Lower leg skin (tissue), 4 donors: Measurements from ENCODE around the gene TNFRSF17. TPM values are rescaled to one million over a fixed set of nuclear protein-coding genes. Genes with fewer than 3 reads are reported as not detected.

Source experiments
- DNase-seq, 2 donors: peaks; one replicate each; pipeline ENCODE4 v3.0.0-alpha.2; 2019; ENCODE audit warnings: low spot score in 2 of 2
- H3K4me3 ChIP-seq: fragments of 200-600 bp; sonication (generic); 2 replicates; pipeline ENCODE4 v1.5.1; 2017; ENCODE audit warnings: mild to moderate bottlenecking, low read depth; ENCODE audit not compliant: poor library complexity, severe bottlenecking
- POLR2A ChIP-seq, 2 donors: fragments of 450-650 bp; IDR thresholded peaks; one replicate each; pipeline ENCODE4 v1.6.1; 2016 to 2017; ENCODE audit warnings: antibody characterized with exemption in 2 of 2, mild to moderate bottlenecking in 1 of 2, moderate library complexity in 1 of 2
- WGBS, 2 donors: methylation state at CpG; one replicate each; pipeline ENCODE4 v1.1.5; 2018; 5-methylcytosine and 5-hydroxymethylcytosine counted together
- intact Hi-C: fragments of 100-400 bp; cut with DNase I; formaldehyde crosslinking; loops from one replicate; pipeline ENCODE4 v1.15.0; 2023; ENCODE audit warnings: low total_unique reads
- total RNA-seq, 4 donors: library from RNA; depleted of rRNA; stranded (reverse); fragments of >200 nt; gene quantifications; one replicate each; pipeline ENCODE4 v1.1.0, GENCODE V29; 2016
- TF ChIP-seq, protein P1 (sequence below), 3 donors: fragments of 450-650 bp; IDR thresholded peaks; one replicate each; pipeline ENCODE4 v1.5.1; 2016; ENCODE audit warnings: antibody characterized with exemption in 3 of 3, mild to moderate bottlenecking in 3 of 3, moderate library complexity in 2 of 3

The TNFRSF17 gene
- total RNA-seq, 4 donors from 2014 or later = not detected

DNA sequence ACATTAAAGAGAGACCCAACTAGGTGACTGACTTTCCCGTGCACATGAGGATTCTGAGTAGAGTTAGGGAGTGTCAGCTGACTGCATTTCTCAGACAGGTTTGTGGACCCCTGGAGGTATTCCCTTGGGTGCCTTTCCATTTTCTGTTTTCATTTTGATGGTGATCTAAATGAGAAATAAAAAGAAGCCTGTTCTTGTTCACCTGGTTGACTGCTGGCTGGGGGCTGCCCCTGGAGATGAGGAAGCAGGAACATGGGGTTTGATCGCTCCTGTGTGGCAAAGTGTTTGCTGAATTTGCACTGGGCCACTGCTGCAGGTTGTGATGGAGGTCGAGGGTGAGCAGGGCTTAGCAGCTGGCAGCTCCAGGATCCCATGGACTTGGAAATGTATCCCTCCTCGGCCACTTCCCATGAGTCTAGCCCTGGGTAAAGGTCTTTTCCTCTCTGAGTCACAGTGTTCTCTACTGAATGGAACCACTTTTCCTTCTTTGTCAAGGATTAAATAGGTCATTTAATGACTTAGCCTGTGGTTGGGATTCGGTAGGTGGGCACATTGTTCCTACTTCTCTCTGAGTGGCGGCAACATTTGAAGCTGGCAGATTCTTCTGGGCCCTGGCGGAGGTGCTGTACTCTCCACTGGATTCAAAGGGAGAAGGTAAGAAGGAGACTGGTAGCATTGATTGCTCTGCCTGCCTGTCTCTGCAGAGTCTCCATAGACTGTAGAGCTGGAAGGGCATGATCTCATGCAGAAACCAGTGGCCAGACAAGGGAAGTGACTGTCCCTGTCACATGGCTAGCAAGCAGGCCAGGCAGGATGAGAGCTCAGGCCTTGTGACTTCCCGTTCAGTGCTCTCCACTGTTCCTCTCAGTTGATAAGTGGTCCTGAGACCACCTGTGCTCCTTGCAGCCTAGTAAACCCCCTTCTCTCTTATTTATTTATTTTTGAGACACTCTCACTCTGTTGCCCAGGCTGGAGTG is 29.4 kb downstream of the TNFRSF17 start:
- intact Hi-C loops = no loop called here
- DNase-seq = peak; percentile 62 to 87

DNA sequence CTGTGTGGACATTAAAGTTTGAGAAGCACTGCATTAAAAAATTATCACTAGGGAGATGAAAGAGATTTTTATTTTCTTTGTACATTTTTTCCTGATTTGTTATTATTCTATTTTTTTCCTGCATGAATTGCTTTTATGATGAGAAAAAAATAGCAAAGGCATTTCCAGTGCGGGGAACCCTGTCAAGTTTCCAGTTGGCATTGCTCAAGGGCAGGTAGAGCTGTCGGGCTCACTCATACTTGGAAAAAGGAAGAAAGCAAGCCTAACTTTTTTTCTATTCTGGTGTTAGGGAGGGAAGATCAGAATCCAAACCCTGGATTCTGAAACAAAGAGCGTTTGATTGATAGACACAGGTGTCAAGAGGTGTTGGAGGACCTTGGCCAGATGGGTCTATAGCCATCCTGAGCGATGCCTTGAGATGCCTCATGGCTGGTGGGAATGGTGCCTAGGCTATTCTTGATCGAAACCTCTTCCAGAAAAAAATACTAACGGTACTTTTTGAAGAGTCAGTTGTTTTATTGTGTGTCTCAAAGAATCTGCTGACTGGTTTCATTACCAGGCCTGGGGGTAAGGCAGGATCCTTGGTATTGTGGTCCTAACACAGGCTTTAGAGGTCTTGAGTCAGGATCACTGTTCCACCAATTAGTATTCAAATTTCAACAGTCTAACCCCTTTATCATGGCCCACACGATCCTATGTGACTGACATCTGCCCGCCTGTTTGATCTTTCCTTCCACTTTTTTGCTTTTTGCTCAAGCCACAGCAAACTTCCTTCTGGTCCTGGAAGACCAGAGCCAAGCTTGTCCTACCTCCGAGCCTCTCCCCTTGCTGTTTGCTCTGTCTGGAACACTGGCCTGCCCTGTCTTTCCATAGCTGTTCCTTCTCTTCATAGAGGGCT is 31.7 kb downstream of the TNFRSF17 start:
- intact Hi-C loops = no loop called here
- no peak for DNase-seq
- H3K4me3 ChIP-seq = no peak overlapping the region
- WGBS, 2 donors = 68 to 71% methylated on average over 9 of the region's 9 CpGs
- no peak for TF ChIP-seq POLR2A (IDR thresholded peaks at IDR 0.05)
- TF ChIP-seq, protein P1, sequence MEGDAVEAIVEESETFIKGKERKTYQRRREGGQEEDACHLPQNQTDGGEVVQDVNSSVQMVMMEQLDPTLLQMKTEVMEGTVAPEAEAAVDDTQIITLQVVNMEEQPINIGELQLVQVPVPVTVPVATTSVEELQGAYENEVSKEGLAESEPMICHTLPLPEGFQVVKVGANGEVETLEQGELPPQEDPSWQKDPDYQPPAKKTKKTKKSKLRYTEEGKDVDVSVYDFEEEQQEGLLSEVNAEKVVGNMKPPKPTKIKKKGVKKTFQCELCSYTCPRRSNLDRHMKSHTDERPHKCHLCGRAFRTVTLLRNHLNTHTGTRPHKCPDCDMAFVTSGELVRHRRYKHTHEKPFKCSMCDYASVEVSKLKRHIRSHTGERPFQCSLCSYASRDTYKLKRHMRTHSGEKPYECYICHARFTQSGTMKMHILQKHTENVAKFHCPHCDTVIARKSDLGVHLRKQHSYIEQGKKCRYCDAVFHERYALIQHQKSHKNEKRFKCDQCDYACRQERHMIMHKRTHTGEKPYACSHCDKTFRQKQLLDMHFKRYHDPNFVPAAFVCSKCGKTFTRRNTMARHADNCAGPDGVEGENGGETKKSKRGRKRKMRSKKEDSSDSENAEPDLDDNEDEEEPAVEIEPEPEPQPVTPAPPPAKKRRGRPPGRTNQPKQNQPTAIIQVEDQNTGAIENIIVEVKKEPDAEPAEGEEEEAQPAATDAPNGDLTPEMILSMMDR (IDR thresholded peaks at IDR 0.05) = no peak

More for the DNA sequence above, 29.4 kb downstream of the TNFRSF17 start:
- no peak overlapping the region for H3K4me3 ChIP-seq
- WGBS, 2 donors = 79 to 80% methylated on average over 8 of the region's 8 CpGs
- TF ChIP-seq POLR2A (IDR thresholded peaks at IDR 0.05) = no peak
- TF ChIP-seq, protein P1 (IDR thresholded peaks at IDR 0.05) = no peak

GRCh38 chr16:12000032-12000431 is 35.0 kb downstream of the TNFRSF17 start:
- DNase-seq = no peak
- TF ChIP-seq, protein P1 (IDR thresholded peaks at IDR 0.05) = no peak
- TF ChIP-seq POLR2A (IDR thresholded peaks at IDR 0.05) = no peak
- intact Hi-C loops = no loop called here
- H3K4me3 ChIP-seq = no peak overlapping the region
- 88 to 89% methylated on average over 6 of the region's 6 CpGs for WGBS, 2 donors

- 72 to 76% methylated on average over 11 of the region's 11 CpGs for WGBS, 2 donors
- intact Hi-C loops = no loop called here
- no peak for DNase-seq
These were observed 37.5 kb downstream of the TNFRSF17 start for GRCh38 chr16:12002447-12003006.

DNA sequence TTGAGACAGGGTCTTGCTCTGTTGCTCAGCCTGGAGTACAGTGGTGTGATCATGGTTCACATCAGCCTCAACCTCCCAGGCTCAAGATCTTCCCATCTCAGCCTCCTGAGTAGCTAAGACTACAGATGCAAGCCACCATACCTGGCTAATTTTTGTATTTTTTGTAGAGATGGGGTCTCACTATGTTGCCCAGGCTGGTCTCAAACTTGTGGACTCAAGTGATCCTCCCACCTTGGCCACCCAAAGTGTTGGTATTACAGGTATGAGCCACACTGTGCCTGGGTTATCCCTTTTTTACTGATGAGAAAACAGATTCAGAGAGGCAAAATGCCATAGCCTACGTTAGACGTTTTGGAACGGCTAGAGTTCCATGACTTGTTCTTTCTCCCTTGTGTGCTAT is 41.6 kb downstream of the TNFRSF17 start:
- intact Hi-C loops = no loop called here
- TF ChIP-seq, protein P1 (IDR thresholded peaks at IDR 0.05) = no peak
- TF ChIP-seq POLR2A (IDR thresholded peaks at IDR 0.05) = no peak
- no peak for DNase-seq
- 82 to 97% methylated on average over 3 of the region's 3 CpGs for WGBS, 2 donors
- no peak overlapping the region for H3K4me3 ChIP-seq

More at GRCh38 chr16:12002447-12003006, 37.5 kb downstream of the TNFRSF17 start:
- no peak for TF ChIP-seq POLR2A (IDR thresholded peaks at IDR 0.05)
- TF ChIP-seq, protein P1 (IDR thresholded peaks at IDR 0.05) = no peak
- no peak overlapping the region for H3K4me3 ChIP-seq
